Stimulated activated CD8-positive, alpha-beta memory T cell treated with anti-CD3 and anti-CD28 coated beads, Interleukin-12 subunit alpha, Interleukin-12 subunit beta, amount 100 ng/mL, for 24 hours (primary cell): ENCODE measurements around the gene CARNS1.
A peak's percentile ranks its signal among the peaks of the same experiment; 100 is the strongest.
"Not testable (repeated sequence)": the region's sequence is repeated elsewhere in the genome, so short reads cannot be mapped to it uniquely, and the experiment has no call there.

Experiments used
- DNase-seq: peaks from one replicate; pipeline ENCODE4 v3.0.0-alpha.2; 2020; ENCODE audit errors: extremely low read depth

Gene CARNS1

DNA sequence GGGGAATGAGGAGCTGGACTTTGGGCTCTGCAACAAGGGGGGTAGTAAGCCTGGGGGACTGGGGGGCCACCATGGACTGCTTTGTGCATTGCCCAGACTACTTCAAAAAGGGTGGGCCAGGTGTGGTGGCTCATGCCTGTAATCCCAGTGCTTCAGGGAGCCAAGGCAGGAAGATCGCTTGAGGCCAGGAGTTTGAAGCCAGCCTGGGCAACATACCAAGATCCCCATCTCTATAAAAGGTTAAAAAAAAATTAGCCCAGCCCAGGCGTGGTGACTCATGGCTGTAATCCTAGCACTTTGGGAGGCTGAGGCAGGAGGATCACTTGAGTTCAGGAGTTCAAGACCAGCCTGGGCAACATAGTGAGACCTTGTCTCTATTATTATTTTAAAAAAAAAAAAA lies 50.1 kb downstream of the CARNS1 start:
- DNase-seq: not testable (repeated sequence)

DNA sequence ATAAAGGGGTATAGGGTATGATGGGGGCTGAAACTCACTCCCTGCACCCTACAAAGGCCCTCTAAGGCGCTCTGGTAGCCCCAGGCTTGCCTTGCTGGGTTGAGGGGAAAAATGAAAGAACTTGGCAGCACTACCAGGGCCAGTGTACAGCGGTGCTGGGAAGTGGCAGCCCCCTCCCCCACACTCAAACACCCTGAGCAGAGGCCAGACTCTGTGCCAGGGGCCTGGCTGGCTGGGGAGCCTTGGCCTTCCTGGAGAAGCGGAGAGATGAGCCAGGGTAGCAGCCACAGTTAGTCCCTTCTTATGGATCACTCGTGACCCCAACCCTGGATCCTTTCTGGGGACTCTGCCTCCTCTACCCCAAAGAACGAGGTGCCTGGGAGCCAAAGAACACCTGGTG lies 50.9 kb downstream of the CARNS1 start:
- DNase-seq: no peak

DNA sequence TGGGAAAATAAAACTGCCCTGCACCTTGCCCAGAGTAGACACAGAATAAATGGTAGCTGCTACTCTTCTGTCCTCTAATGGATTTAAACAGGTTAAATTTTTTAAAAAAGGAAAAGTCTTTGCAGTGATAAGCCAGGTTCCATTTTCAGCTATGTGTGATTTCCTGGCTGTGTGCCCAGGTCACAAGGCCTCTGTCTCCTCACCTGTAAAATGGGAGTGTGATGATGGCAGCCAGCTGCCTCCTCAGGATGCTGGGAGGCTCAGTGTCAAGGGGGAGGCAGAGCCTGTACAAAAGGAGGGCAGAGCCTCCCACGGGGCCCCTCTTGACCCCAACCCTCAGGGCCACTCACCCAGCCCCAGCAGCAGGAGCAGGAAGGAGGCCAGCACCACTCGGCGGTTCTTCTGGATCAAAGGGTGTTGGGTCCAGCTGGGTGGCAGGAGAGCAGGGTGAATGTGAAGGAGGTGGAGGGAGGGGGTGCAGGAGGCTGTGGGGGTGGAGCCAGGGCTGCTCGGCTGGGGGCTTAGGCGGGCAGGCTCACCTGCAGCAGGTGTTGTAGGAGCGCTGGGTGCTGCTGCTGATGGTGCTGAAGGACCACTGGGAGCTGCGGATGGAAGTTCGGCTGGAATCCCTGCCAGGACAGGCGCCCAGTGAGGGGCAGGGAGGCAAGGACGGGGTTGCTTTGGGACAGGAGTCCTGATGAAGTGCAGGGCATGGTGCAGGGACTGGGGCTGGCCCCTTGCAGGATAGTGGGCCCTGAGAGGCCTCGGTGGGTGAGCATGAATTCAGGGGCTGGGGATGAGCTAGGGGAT lies 51.7 kb downstream of the CARNS1 start:
- no peak for DNase-seq

DNA sequence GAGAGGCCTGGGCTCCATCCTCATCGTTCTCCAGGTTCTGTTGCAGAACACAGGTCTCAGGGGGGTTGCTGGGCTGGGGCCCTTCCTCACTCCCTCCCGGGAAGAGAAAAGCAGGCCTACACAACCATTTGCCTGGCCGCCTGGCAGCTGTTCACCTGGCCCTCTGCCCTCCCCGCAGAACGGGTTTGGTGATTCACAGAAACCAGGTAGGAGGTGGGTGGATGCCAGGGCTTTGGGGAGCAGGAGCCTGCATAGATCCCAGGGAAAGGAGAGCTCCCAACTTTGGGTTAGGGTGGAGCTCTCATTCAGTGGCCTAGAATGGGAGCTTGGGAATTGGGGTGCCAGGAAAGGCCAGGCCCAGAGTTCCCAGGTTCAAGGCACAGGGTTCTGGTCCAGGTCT lies 52.6 kb downstream of the CARNS1 start:
- no peak for DNase-seq

DNA sequence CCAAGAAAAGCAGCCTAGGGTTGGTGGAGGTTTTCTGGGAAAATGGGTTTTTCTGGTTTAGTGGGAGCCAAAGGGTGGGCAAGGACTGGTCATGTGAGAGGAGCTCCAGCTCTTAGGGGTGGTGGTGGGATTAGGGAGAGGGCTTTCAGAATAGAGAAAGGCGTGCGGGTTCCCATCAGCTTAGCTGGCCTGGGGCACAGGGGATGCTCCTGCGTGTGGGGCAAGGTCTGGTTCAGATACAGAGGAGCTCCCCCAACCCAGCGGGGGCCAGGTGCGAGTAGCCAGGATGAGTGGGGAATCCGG lies 52.9 kb downstream of the CARNS1 start:
- no peak for DNase-seq

DNA sequence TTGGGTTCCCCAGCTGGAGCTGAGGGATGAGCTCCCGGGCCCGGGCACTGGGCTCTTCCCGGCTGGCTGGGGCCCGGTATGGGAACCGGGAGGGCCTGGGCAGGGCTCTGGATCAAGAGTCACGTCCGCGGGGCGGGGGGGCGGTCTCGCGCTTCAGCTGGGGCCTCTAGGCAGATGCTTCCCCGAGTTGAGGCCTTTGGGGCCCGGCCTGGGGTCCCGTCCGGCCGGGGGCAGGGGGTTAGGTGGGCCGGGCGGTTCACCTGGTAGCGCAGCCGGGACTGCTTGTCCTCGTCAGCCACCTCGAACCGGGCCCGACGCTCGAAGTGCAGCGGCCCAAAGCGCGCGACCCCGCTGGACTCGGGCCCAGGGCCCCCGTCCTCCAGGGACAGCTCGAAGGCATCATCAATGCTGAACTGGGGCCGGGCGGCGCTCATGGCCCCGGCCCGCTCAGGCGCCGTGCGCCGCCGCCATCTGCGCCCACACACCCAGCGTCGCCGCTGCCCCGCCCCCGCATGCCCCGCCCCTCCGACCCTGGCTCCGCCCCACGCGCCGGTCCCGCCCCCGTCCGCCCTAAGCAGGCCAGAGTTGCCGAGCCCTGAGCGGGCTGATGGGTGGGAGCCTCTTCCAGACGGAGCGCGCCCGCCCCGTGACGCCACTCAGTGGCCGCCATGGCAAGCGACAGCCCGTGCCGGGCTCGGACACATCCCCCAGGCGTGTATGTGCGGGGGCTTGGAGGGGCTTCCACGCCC lies 53.5 kb downstream of the CARNS1 start, which contains the start of gene TMEM134:
TSS of gene TMEM134 (minus strand) at position 493 of the 749 bp plus-strand sequence. CDS start at position 434, 59 bp downstream.
- peak; percentile 81 for DNase-seq

DNA sequence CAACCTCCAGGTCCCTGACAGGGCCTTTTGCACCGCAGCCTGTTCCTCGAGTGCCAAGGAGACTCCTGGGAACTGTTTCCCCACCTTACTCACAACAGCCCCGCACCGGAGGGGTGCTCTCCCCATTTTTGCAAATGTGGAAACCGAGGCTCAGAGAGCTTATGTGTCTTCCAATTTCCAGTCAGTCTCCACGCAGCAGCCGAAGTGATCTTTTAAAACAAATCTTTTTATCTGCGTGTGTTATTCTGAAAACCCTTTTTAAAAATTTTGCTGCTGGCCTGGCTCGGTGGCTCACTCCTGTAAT lies 54.0 kb downstream of the CARNS1 start:
- DNase-seq: no peak

DNA sequence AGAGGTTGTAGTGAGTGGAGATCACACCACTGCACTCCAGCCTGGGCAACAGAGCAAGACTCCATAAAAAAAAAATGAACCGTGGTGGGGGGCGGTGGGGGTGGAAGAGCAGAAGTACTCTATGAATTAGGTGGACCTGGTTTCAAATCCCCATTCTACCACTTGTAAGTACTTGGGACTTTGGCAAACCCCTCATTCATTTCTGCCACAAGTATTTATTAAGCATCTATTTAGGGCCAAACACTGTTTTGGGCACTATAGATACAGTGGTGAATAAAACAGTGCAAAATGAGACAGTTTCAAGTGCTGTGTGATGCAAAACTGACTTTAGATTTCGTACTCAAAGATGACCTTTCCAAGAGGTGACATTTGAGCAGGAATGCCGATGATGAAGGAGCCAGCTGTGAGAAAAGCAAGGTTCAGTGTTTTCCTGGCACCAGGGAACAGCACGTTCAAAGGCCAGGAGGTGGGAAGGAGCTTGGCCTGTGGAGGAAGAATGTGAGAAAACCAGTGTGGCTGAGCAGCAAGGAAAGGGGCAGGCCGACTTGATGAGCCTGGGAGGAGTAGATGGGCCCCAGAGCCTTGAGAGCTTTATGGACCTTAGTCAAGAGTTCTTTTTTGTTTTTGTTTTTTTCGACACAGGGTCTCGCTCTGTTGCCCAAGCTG lies 55.0 kb downstream of the CARNS1 start:
- no peak for DNase-seq

DNA sequence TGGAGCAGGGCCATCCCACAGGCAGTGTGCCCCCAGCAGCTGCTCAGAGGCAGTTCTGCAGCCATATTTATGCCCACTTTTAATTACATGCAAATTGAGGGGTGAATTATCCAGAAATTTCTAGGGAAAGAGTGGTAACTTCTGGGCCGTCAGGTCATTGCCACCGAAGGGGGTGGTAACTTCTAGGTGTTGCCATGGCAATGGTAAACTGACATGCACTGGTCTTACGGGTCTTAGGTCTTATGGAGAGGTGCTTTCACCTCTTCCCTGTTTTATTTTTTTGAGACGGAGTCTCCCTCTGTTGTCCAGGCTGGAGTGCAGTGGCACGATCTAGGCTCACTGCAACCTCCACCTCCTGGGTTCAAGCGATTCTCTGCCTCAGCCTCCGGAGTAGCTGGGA lies 57.4 kb downstream of the CARNS1 start:
- no peak for DNase-seq
